Cardiac muscle cell (in vitro differentiated cells and primary cell): Measurements from ENCODE around the gene PRRT2. TPM values are rescaled to one million over a fixed set of nuclear protein-coding genes. Genes with fewer than 3 reads are reported as not detected.

Source experiments
- DNase-seq, 2 donors: peaks; one replicate each; pipeline versions ENCODE4 v3.0.0 to v3.0.0-alpha.2; 2010 to 2017; ENCODE audit warnings: low read depth in 1 of 2, low spot score in 1 of 2
- H3K27ac ChIP-seq: fragments of 200-600 bp; sonication (generic); 2 replicates; pipeline ENCODE4 v1.5.1; 2016
- H3K27me3 ChIP-seq: fragments of 200-600 bp; sonication (generic); 2 replicates; pipeline ENCODE4 v1.6.0; 2016; ENCODE audit warnings: control low read depth
- H3K36me3 ChIP-seq: fragments of 200-600 bp; sonication (generic); 2 replicates; pipeline ENCODE4 v1.5.1; 2016; ENCODE audit warnings: control low read depth
- H3K4me1 ChIP-seq: fragments of 200-600 bp; sonication (generic); 2 replicates; pipeline ENCODE4 v1.8.1; 2017; ENCODE audit warnings: low read depth, mild to moderate bottlenecking, mixed run types
- H3K4me3 ChIP-seq: fragments of 200-600 bp; sonication (generic); 2 replicates; pipeline ENCODE4 v1.5.1; 2016; ENCODE audit warnings: mild to moderate bottlenecking
- H3K9me3 ChIP-seq: fragments of 200-600 bp; sonication (generic); 2 replicates; pipeline ENCODE4 v1.5.1; 2017; ENCODE audit warnings: low read depth, mild to moderate bottlenecking, control low read depth
- polyA plus RNA-seq: library from polyadenylated mRNA; unstranded; fragments of >200 nt; fragmentation: Nextera tagmentation; extraction: Ambion mirVana; gene quantifications from 2 replicates; pipeline ENCODE4 v1.2.1, GENCODE V29; 2016
- total RNA-seq: library from RNA; depleted of rRNA; stranded (reverse); fragments of >200 nt; gene quantifications from 2 replicates; pipeline ENCODE4 v1.2.3, GENCODE V29; 2016
- TF ChIP-seq, protein P1 (sequence below): IDR thresholded peaks from 2 replicates; pipeline ENCODE4 v1.5.1; 2012; ENCODE audit warnings: low read depth, mild to moderate bottlenecking, low read length

PRRT2 gene
- total and polyA plus RNA-seq, 2 experiments from 2014 or later: 19.3 to 19.7 TPM

DNA sequence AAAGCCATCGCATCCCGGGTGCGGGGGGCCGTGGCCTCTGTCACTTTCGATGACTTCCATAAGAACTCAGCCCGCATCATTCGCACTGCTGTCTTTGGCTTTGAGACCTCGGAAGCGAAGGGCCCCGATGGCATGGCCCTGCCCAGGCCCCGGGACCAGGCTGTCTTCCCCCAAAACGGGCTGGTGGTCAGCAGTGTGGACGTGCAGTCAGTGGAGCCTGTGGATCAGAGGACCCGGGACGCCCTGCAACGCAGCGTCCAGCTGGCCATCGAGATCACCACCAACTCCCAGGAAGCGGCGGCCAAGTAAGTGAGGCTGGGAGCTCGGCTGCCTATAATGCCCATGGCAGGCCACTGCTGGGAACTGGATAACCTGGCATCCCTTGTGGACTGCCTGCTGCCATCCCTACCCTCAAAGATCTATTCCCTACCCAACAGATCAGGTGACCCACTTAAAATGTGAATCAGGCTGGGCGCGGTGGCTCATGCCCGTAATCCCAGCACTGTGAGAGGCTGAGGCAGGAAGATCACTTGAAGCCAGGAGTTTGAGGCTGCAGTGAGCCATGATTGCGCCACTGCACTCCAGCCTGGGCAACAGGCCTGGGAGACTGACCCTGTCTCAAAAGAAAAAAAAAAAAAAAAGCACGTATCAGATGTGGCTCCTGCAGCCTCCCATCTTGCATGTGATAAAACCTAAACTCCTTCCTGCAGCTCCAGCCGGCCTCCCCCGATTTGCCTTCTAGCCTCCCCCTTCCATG lies 32.8 kb downstream of the PRRT2 start:
- DNase-seq: peak in 1 of 2 donors; percentile 85
- Histone ChIP-seq H3K4me1 (peaks cover 7% of the 10 kb centered on the region), H3K4me3 (no peak overlapping the region), H3K27ac (no peak overlapping the region), H3K27me3 (no peaks in the 10 kb centered on the region), H3K9me3 (no peaks in the 10 kb centered on the region), H3K36me3 (no peaks in the 10 kb centered on the region)
- TF ChIP-seq, protein P1, sequence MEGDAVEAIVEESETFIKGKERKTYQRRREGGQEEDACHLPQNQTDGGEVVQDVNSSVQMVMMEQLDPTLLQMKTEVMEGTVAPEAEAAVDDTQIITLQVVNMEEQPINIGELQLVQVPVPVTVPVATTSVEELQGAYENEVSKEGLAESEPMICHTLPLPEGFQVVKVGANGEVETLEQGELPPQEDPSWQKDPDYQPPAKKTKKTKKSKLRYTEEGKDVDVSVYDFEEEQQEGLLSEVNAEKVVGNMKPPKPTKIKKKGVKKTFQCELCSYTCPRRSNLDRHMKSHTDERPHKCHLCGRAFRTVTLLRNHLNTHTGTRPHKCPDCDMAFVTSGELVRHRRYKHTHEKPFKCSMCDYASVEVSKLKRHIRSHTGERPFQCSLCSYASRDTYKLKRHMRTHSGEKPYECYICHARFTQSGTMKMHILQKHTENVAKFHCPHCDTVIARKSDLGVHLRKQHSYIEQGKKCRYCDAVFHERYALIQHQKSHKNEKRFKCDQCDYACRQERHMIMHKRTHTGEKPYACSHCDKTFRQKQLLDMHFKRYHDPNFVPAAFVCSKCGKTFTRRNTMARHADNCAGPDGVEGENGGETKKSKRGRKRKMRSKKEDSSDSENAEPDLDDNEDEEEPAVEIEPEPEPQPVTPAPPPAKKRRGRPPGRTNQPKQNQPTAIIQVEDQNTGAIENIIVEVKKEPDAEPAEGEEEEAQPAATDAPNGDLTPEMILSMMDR: no peak

DNA sequence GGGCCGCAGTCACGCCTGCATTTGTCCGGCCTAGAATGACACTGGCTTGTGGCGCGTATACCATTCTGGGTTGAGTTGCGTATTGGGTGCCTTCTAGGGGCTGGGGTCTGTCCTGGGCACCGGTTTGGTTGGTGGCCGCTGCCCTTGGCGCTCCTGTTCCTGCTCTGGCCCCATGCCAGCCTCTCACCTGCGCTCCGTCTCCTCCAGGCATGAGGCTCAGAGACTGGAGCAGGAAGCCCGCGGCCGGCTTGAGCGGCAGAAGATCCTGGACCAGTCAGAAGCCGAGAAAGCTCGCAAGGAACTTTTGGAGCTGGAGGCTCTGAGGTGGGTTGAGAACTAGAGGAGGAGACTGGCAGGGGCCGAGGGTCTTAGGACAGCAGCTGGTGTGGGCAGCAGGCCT lies 33.7 kb downstream of the PRRT2 start:
- no peaks in the 10 kb centered on the region for H3K27me3 ChIP-seq
- H3K4me1 ChIP-seq: peaks cover 9% of the 10 kb centered on the region
- no peaks in the 10 kb centered on the region for H3K36me3 ChIP-seq
- TF ChIP-seq, protein P1: no peak
- H3K27ac ChIP-seq: no peak overlapping the region
- H3K4me3 ChIP-seq: no peak overlapping the region
- DNase-seq: no peak
- H3K9me3 ChIP-seq: no peaks in the 10 kb centered on the region

DNA sequence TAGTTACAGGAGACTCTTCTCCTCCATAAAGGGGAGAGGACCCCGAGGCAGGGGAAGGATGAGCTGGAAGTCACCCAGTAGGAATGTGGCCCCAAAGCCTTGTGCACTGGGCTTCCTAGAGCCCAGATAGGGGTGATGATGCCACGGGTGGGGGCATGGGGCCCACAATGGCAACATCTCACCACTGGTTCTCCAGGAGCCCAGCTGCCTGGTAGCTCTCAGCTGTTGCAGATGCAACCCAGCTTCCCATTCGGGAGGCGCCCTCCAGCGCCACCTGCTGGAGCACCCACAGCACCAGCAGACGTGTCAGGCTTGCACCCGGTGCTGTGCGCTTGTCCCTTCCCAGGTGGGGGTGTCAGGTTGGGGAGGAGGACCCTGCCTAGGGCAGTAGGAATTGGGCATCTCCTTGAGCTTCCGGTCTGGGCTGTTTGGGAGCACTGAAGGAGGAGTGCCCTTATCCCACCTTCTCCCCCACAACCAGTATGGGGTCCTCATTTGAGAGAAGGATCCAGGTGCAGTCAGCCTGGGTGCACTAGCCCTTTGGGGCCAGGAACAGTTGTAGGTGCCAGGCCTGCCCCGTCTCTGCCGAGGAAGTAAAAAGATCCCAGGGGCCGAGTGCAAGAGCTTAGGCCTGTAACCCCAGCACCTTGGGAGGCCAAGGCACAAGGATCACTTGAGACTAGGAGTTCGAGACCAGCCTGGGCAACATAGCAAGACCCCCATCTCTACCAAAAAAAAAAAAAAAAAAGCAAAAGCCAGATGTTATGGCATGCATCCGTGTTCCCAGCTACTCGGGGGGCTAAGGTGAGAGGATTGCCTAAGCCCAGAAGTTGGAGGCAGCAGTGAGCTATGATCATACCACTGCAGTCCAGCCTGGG lies 36.7 kb downstream of the PRRT2 start:
- no peaks in the 10 kb centered on the region for H3K9me3 ChIP-seq
- H3K4me3 ChIP-seq: no peak overlapping the region
- DNase-seq: peak; percentile 68 to 74
- peaks cover 9% of the 10 kb centered on the region for H3K4me1 ChIP-seq
- H3K36me3 ChIP-seq: no peaks in the 10 kb centered on the region
- TF ChIP-seq, protein P1: peak; percentile 89
- no peaks in the 10 kb centered on the region for H3K27me3 ChIP-seq
- H3K27ac ChIP-seq: peak overlapping the region; percentile 80

DNA sequence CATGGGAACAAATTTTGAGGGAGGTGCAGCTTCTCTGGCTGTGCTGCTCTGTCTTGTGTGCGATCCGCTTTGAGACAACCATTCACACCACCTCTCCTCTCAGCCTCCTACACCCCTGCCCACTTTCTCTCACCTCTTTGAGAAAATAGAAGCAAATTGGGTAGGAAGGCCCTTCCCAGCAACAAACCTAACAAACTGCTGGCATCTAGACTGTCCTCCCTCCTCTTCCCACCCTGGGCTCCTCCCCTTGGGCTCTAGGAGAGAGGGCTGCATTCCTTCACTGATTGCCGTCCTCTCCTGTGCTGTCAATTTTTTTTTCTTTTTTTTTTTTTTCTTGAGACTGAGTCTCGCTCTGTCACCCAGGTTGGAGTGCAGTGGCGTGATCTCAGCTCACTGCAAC lies 37.5 kb downstream of the PRRT2 start:
- DNase-seq: peak in 1 of 2 donors; percentile 68
- H3K4me3 ChIP-seq: no peak overlapping the region
- no peaks in the 10 kb centered on the region for H3K9me3 ChIP-seq
- TF ChIP-seq, protein P1: no peak
- no peaks in the 10 kb centered on the region for H3K36me3 ChIP-seq
- peak overlapping the region; percentile 80 for H3K27ac ChIP-seq
- H3K4me1 ChIP-seq: peaks cover 9% of the 10 kb centered on the region
- no peaks in the 10 kb centered on the region for H3K27me3 ChIP-seq

GRCh38 chr16:29850998-29851397 lies 39.0 kb downstream of the PRRT2 start:
- no peaks in the 10 kb centered on the region for H3K36me3 ChIP-seq
- no peaks in the 10 kb centered on the region for H3K27me3 ChIP-seq
- TF ChIP-seq, protein P1: no peak
- no peak overlapping the region for H3K4me3 ChIP-seq
- DNase-seq: no peak
- no peak overlapping the region for H3K27ac ChIP-seq
- H3K9me3 ChIP-seq: no peaks in the 10 kb centered on the region
- H3K4me1 ChIP-seq: peaks cover 16% of the 10 kb centered on the region
